ENCODE measurements around the gene NOTCH2. TPM values are rescaled to one million over a fixed set of nuclear protein-coding genes. Genes with fewer than 3 reads are reported as not detected.

Gene NOTCH2
- total RNA-seq, 6 experiments from 2014 or later: 122 to 147 (median 134) TPM

DNA sequence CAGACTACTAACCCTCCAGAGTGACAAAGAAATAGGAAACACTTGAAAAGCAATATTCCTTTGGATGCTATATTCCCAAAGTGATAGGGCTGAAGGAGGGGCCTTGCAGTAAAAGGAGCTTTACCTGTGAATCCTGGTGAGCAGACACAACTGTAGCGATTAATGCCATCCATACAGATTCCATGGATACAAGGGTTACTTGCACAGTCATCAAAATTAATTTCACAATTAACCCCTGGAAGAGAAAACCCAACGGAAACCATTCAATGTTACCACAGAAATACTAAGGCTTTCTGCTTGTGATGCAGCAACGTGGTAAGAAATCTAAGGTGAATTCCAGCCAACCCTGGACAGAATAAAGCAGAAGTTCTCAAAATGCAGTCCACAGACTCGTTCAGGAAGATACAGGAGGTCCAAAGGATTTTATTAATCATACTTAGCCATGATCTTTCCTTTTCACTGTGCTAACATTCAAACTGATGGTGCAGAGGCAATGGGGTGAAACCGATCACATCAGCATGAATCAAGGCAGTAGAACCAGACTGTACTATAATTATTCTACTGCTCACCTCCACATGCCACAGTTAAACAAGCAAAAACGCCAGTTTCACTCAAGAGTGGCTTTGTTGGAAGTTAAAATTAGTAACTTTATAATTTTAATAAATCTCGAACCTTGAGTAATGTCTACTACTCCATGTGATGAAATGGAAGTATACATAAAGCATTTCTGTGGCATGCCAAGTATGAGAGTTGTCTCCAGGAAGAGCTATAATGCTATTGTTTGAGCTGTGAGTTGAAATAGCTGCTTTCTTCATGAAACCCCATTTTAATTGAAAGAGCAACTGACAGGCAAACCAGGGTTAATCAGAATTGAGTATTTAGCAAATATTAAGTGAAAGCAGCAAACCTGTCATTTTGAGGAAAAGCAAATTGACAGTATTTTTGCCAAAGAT, 109.9 kb downstream of the NOTCH2 start:
- Mint-ChIP-seq H3K36me3 (ENCODE audit: low read depth) (peaks cover 31% of the 10 kb centered on the region), H3K9me3 (no peaks in the 10 kb centered on the region), H3K27ac (peak overlapping the region; percentile 45; the same call in 1 of the 2 replicates), H3K27me3 (ENCODE audit: insufficient read depth) (no peaks in the 10 kb centered on the region; the same call in 1 of the 2 replicates), H3K4me3 (peak overlapping the region; percentile 33; the same call in 1 of the 2 replicates), H3K4me1 (ENCODE audit: low read depth) (peaks cover 50% of the 10 kb centered on the region)
- TF ChIP-seq, protein P1, sequence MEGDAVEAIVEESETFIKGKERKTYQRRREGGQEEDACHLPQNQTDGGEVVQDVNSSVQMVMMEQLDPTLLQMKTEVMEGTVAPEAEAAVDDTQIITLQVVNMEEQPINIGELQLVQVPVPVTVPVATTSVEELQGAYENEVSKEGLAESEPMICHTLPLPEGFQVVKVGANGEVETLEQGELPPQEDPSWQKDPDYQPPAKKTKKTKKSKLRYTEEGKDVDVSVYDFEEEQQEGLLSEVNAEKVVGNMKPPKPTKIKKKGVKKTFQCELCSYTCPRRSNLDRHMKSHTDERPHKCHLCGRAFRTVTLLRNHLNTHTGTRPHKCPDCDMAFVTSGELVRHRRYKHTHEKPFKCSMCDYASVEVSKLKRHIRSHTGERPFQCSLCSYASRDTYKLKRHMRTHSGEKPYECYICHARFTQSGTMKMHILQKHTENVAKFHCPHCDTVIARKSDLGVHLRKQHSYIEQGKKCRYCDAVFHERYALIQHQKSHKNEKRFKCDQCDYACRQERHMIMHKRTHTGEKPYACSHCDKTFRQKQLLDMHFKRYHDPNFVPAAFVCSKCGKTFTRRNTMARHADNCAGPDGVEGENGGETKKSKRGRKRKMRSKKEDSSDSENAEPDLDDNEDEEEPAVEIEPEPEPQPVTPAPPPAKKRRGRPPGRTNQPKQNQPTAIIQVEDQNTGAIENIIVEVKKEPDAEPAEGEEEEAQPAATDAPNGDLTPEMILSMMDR (IDR thresholded peaks at IDR 0.05): no peak
- DNase-seq: no peak

DNA sequence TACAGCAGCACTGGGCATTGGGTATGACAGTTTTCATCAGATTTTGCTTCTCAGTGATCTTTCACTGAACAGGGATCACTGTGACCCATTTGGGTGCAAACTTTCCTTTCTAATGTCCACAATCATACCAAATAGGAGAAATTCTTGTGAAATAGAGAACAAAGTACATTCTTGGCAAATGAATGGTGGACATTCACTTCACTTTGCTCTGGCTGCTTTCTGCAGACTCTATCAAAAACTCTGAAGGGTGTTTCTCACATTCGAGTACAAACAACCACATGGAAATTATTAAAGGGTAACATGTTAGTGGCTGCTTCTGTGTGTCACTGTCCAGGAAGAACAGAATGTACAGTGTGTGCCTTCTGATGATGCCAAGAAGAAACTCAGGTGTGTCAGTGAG, 111.2 kb downstream of the NOTCH2 start:
- TF ChIP-seq, protein P1 (IDR thresholded peaks at IDR 0.05): no peak
- no peak overlapping the region for H3K4me3 Mint-ChIP-seq
- no peak for DNase-seq

DNA sequence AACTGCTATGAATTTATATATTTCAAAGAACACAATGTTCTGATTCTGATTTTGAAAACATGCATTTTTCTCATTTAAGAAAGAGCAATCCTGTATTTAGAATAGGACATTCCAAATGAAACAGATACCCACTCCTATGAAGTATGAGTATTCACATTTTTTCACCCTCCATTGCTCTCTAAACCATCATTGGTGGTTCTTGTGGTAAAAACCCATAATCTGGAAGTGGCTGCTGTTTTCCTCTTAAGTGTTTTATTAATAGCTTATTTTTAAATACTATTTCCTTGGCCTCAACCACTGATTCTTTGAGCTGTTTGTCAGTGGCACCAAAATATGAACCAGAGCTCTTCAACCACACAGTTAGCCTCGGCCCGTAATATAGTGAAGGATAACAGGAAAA, 113.2 kb downstream of the NOTCH2 start:
- TF ChIP-seq, protein P1 (IDR thresholded peaks at IDR 0.05): no peak
- Mint-ChIP-seq H3K36me3 (ENCODE audit: low read depth) (peaks cover 36% of the 10 kb centered on the region), H3K27me3 (ENCODE audit: insufficient read depth) (no peaks in the 10 kb centered on the region), H3K4me3 (no peak overlapping the region), H3K27ac (no peak overlapping the region), H3K4me1 (ENCODE audit: low read depth) (peaks cover 39% of the 10 kb centered on the region), H3K9me3 (no peaks in the 10 kb centered on the region)
- DNase-seq: no peak

More for the DNA sequence above, 111.2 kb downstream of the NOTCH2 start:
- peaks cover 41% of the 10 kb centered on the region for H3K36me3 Mint-ChIP-seq (ENCODE audit: low read depth)
- H3K4me1 Mint-ChIP-seq (ENCODE audit: low read depth): peaks cover 47% of the 10 kb centered on the region
- no peaks in the 10 kb centered on the region for H3K9me3 Mint-ChIP-seq
- H3K27ac Mint-ChIP-seq: 0 out of 2 replicates have a peak overlapping the region, but pooled peaks have one; percentile 8
- H3K27me3 Mint-ChIP-seq (ENCODE audit: insufficient read depth): no peaks in the 10 kb centered on the region; the same call in 1 of the 2 replicates

DNA sequence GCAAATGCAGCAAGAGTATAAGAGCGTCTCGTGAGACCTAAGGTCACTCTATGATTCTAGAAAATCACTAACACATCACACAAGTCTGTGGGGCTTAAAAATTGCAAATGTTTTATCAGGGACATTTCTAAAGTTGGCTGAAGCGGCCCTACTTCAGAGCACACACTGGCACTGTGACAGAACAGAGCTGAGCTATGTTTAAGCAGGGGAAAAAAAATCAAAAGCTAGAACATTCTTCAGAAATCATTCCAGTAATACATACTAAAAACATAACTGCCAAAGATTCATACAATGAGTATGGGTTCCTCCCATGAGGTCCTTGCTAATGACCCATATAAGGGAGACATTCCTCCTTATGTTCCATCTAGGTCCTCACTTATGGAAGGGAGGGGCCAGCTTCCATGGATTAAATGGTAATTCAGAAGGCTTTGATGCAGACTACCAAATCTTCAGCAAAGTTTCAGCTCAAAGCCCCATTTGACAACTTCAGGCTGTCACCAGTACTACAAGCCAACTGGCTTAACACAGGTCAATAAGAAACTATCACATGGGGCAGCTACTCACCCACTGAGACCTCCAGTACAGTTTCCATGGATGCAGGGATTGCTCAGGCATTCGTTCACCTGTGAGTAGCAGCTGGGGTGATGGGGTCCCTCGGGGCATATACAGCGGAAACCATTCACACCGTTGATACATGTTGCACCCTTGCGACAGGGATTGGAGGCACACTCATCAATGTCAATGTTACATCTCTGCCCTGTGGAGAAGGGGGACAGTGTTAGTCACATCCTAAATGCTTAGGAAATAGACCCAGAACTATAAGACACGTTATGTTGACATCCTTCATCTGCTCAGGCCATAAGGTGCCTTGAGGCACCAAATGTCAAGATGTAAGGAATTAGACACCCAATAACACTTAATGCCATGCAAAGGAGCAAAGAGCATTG, 114.7 kb downstream of the NOTCH2 start:
- DNase-seq: no peak
- Mint-ChIP-seq H3K27me3 (ENCODE audit: insufficient read depth) (no peaks in the 10 kb centered on the region), H3K27ac (no peak overlapping the region; the same call in 1 of the 2 replicates), H3K4me3 (no peak overlapping the region), H3K36me3 (ENCODE audit: low read depth) (peaks cover 36% of the 10 kb centered on the region), H3K9me3 (no peaks in the 10 kb centered on the region), H3K4me1 (ENCODE audit: low read depth) (peaks cover 23% of the 10 kb centered on the region)
- TF ChIP-seq, protein P1 (IDR thresholded peaks at IDR 0.05): peak; percentile 26

DNA sequence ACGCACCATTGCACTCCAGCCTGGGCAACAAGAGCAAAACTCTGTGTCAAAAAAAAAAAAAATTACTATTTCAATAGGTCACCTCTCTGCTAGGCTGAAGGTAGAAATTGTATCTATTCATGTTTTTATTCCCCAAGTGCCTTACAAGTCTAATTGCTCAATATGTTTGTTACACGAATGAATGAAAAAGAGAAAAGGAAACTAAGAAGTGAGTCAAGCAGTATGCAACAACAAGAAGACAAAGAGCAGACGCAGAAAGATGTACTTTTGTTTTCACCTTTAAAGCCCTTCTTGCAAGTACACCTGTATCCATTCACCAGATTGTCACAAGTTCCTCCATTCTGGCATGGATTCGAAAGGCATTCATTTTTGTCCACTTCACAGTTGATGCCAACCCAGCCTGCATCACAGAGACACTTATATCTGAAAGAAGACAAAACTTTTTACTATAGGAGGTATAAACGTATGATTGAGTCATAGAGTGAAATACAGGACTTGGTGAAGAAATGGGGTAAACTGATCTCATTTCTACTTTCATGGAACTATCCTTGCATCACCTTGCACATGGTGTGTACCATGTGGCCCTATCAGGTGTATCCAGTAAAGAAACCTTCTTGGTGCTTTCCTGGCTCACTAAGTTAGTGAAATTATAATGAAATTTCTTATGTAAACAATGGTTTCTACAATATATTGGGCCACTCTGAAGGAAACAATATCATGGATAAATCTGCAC, 116.0 kb downstream of the NOTCH2 start:
- Mint-ChIP-seq H3K9me3 (no peaks in the 10 kb centered on the region), H3K27ac (no peak overlapping the region), H3K4me1 (ENCODE audit: low read depth) (peaks cover 18% of the 10 kb centered on the region), H3K4me3 (no peak overlapping the region), H3K27me3 (ENCODE audit: insufficient read depth) (no peaks in the 10 kb centered on the region), H3K36me3 (ENCODE audit: low read depth) (peaks cover 25% of the 10 kb centered on the region)
- TF ChIP-seq, protein P1 (IDR thresholded peaks at IDR 0.05): no peak
- no peak for DNase-seq

All from HFFc6 (cell line).